Lower lobe of right lung (tissue), 2 donors: ENCODE measurements around the gene ERFL. TPM values are rescaled to one million over a fixed set of nuclear protein-coding genes. Genes with fewer than 3 reads are reported as not detected.

Source experiments
- ATAC-seq, 2 donors: fragments of 200-7000 bp; cut with Tn5 transposase; one replicate each; pipeline ENCODE4 v1.9.1; 2020 to 2022; ENCODE audit warnings: mild to moderate bottlenecking in 2 of 2, moderate library complexity in 2 of 2
- DNase-seq: peaks from one replicate; pipeline ENCODE4 v3.0.0-alpha.2; 2020
- H3K27ac ChIP-seq: fragments of 200-600 bp; one replicate; pipeline ENCODE4 v1.8.0; 2022
- H3K27me3 ChIP-seq: fragments of 200-600 bp; one replicate; pipeline ENCODE4 v1.8.0; 2022; ENCODE audit warnings: low read depth
- H3K36me3 ChIP-seq: fragments of 200-600 bp; one replicate; pipeline ENCODE4 v1.8.0; 2022; ENCODE audit warnings: mild to moderate bottlenecking
- H3K4me1 ChIP-seq: fragments of 200-600 bp; one replicate; pipeline ENCODE4 v1.8.0; 2022
- H3K4me3 ChIP-seq: fragments of 200-600 bp; one replicate; pipeline ENCODE4 v1.8.0; 2022; ENCODE audit warnings: mild to moderate bottlenecking
- H3K9me3 ChIP-seq: fragments of 200-600 bp; one replicate; pipeline ENCODE4 v1.8.0; 2022
- CTCF ChIP-seq: fragments of 200-600 bp; IDR thresholded peaks from one replicate; pipeline ENCODE4 v1.8.0; 2022; ENCODE audit warnings: antibody characterized with exemption, mild to moderate bottlenecking
- intact Hi-C: fragments of 100-400 bp; cut with DNase I; formaldehyde crosslinking; loops from one replicate; pipeline ENCODE4 v1.11.0; 2022
- total RNA-seq: library from RNA; stranded (reverse); fragmentation: NEBNext Ultra II Directional; extraction: Animal tissue kit (Norgen Biotek cat#: 25700); gene quantifications from one replicate; pipeline ENCODE4 v1.2.1, GENCODE V29; 2021
- donor health status: DM: no; HTN: yes; CAD: no; lungs with severe emphysema.

ERFL gene
- total RNA-seq, 1 donor from 2014 or later = 0.41 TPM

GRCh38 chr19:41958367-41959055 is 30.3 kb upstream of the ERFL start:
- DNase-seq = peak; percentile 92
- Histone ChIP-seq H3K4me1 (peaks cover 20% of the 10 kb centered on the region), H3K4me3 (peak overlapping the region; percentile 78), H3K27ac (peak overlapping the region; percentile 91), H3K9me3 (no peaks in the 10 kb centered on the region), H3K36me3 (peaks cover 15% of the 10 kb centered on the region), H3K27me3 (no peaks in the 10 kb centered on the region)
- intact Hi-C loops = no loop called here
- no peak for TF ChIP-seq CTCF
- ATAC-seq = peak; percentile 91 to 93

GRCh38 chr19:41957838-41958366 is 29.7 kb upstream of the ERFL start:
- intact Hi-C loops = no loop called here
- H3K9me3 ChIP-seq = no peaks in the 10 kb centered on the region
- no peaks in the 10 kb centered on the region for H3K27me3 ChIP-seq
- H3K4me1 ChIP-seq = peaks cover 20% of the 10 kb centered on the region
- DNase-seq = peak; percentile 81
- H3K27ac ChIP-seq = peak overlapping the region; percentile 91
- peak; percentile 78 for TF ChIP-seq CTCF
- peak; percentile 86 to 87 for ATAC-seq
- H3K4me3 ChIP-seq = peak overlapping the region; percentile 78
- peaks cover 15% of the 10 kb centered on the region for H3K36me3 ChIP-seq

GRCh38 chr19:41957161-41957837 is 29.1 kb upstream of the ERFL start:
- Histone ChIP-seq H3K36me3 (peaks cover 15% of the 10 kb centered on the region), H3K9me3 (no peaks in the 10 kb centered on the region), H3K27ac (peak overlapping the region; percentile 91), H3K27me3 (no peaks in the 10 kb centered on the region), H3K4me3 (peak overlapping the region; percentile 78), H3K4me1 (peaks cover 20% of the 10 kb centered on the region)
- ATAC-seq (no peak), DNase-seq (no peak)
- intact Hi-C loops = no loop called here
- no peak for TF ChIP-seq CTCF

- Histone ChIP-seq H3K27me3 (no peaks in the 10 kb centered on the region), H3K4me1 (peaks cover 20% of the 10 kb centered on the region), H3K4me3 (no peak overlapping the region), H3K36me3 (peaks cover 15% of the 10 kb centered on the region), H3K27ac (peak overlapping the region; percentile 91), H3K9me3 (no peaks in the 10 kb centered on the region)
- ATAC-seq = no peak
- TF ChIP-seq CTCF = no peak
- intact Hi-C loops = no loop called here
- no peak for DNase-seq
Observed at GRCh38 chr19:41956621-41957020, 28.4 kb upstream of the ERFL start.

GRCh38 chr19:41955521-41955920 is 27.3 kb upstream of the ERFL start:
- Histone ChIP-seq H3K9me3 (no peaks in the 10 kb centered on the region), H3K36me3 (peaks cover 15% of the 10 kb centered on the region), H3K4me1 (peaks cover 20% of the 10 kb centered on the region), H3K27me3 (no peaks in the 10 kb centered on the region), H3K27ac (no peak overlapping the region), H3K4me3 (no peak overlapping the region)
- intact Hi-C loops = no loop called here
- ATAC-seq (no peak), DNase-seq (no peak)
- no peak for TF ChIP-seq CTCF
